Measurements from ENCODE around the gene CARMIL1. TPM values are rescaled to one million over a fixed set of nuclear protein-coding genes. Genes with fewer than 3 reads are reported as not detected.

CARMIL1 gene
- total RNA-seq, 4 donors from 2014 or later, result 13.9 to 47.6 (median 30.4) TPM

- TF ChIP-seq, protein P1, sequence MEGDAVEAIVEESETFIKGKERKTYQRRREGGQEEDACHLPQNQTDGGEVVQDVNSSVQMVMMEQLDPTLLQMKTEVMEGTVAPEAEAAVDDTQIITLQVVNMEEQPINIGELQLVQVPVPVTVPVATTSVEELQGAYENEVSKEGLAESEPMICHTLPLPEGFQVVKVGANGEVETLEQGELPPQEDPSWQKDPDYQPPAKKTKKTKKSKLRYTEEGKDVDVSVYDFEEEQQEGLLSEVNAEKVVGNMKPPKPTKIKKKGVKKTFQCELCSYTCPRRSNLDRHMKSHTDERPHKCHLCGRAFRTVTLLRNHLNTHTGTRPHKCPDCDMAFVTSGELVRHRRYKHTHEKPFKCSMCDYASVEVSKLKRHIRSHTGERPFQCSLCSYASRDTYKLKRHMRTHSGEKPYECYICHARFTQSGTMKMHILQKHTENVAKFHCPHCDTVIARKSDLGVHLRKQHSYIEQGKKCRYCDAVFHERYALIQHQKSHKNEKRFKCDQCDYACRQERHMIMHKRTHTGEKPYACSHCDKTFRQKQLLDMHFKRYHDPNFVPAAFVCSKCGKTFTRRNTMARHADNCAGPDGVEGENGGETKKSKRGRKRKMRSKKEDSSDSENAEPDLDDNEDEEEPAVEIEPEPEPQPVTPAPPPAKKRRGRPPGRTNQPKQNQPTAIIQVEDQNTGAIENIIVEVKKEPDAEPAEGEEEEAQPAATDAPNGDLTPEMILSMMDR (IDR thresholded peaks at IDR 0.05; ENCODE audit: low read depth), result no peak
These were observed 205.7 kb downstream of the CARMIL1 start for GRCh38 chr6:25484900-25485299.

GRCh38 chr6:25485821-25486534, 206.8 kb downstream of the CARMIL1 start:
- TF ChIP-seq, protein P1 (IDR thresholded peaks at IDR 0.05; ENCODE audit: low read depth), result no peak

DNA sequence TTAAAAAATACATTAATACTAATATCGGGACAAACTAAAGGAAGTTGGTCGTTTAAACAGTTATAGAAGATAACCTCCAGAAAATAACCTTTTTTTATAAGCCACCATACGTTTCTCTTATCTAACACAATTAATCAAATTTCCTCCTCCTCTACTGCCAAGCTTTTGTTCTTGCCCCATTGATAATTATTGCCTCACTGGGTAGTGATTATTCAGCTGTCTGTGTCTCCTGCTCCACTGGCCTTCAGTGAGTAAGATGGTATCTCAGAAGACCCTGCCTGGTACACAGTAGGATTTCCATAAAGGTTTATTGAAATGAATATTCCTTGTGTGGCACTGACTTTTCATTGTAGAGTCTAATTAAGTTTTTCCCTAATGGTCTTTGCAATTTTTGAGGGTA, 207.4 kb downstream of the CARMIL1 start:
- TF ChIP-seq, protein P1 (IDR thresholded peaks at IDR 0.05; ENCODE audit: low read depth), result no peak

- TF ChIP-seq, protein P1 (IDR thresholded peaks at IDR 0.05; ENCODE audit: low read depth), result no peak
These were observed 207.8 kb downstream of the CARMIL1 start for GRCh38 chr6:25487012-25487411.

- TF ChIP-seq, protein P1 (IDR thresholded peaks at IDR 0.05; ENCODE audit: low read depth), result no peak
These were observed 209.0 kb downstream of the CARMIL1 start for GRCh38 chr6:25488156-25488555.

GRCh38 chr6:25489399-25489798, 210.2 kb downstream of the CARMIL1 start:
- TF ChIP-seq, protein P1 (IDR thresholded peaks at IDR 0.05; ENCODE audit: low read depth), result no peak

GRCh38 chr6:25490018-25490801, 211.0 kb downstream of the CARMIL1 start:
- TF ChIP-seq, protein P1 (IDR thresholded peaks at IDR 0.05; ENCODE audit: low read depth), result no peak

All from subcutaneous adipose tissue (tissue), 4 donors.